H1 (cell line): ENCODE results near the gene CNNM3. TPM values are rescaled to one million over a fixed set of nuclear protein-coding genes. Genes with fewer than 3 reads are reported as not detected.

Experiments used
- ATF3 ChIP-seq: IDR thresholded peaks from 2 replicates; pipeline ENCODE4 v1.6.1; 2011; ENCODE audit warnings: low read depth, mild to moderate bottlenecking, low read length; ENCODE audit not compliant: insufficient read depth
- CHD7 ChIP-seq: fragments of 300-600 bp; sonication (generic); IDR thresholded peaks from 2 replicates; pipeline ENCODE4 v1.7.1; 2012; ENCODE audit warnings: low read length, moderate library complexity, mild to moderate bottlenecking, inconsistent platforms; ENCODE audit not compliant: insufficient replicate concordance
- polyA plus RNA-seq, 7 experiments: library from polyadenylated mRNA; depleted of rRNA in 3 of 7; stranded (reverse) in 5 of 7; unstranded in 2 of 7; fragments of >200 nt in 5 of 7; fragments of 200-250 nt in 2 of 7; gene quantifications; 1 replicate in 5 of 7; 2 replicates in 1 of 7; 4 replicates in 1 of 7; pipeline versions ENCODE4 v1.2.1 to v1.2.3, GENCODE V29; 2011 to 2013; ENCODE audit warnings: missing spikeins in 2 of 7, mixed read lengths in 2 of 7
- total RNA-seq: library from RNA; stranded (reverse); fragmentation: NEBNext Ultra II Directional; extraction: Animal tissue kit (Norgen Biotek cat#: 25700); gene quantifications from 2 replicates; pipeline ENCODE4 v1.2.1, GENCODE V29; 2021

The CNNM3 gene
- total and polyA plus RNA-seq, 2 of the 8 experiments (the other 6 are each of a cell fraction or from before 2014, with no cell fraction given), result 29.1 to 29.2 TPM

GRCh38 chr2:96821113-96821675 is 5.1 kb downstream of the CNNM3 start (continued):
- no peak for TF ChIP-seq CHD7
- no peak for TF ChIP-seq ATF3
- TF ChIP-seq, all 59 proteins: peak for 0
